GM19324 (cell line): ENCODE results near the gene ZNF600.
A peak's percentile ranks its signal among the peaks of the same experiment; 100 is the strongest.
"Not testable (repeated sequence)": the region's sequence is repeated elsewhere in the genome, so short reads cannot be mapped to it uniquely, and the experiment has no call there.

Experiments
- ATAC-seq: cut with Tn5 transposase; IDR thresholded peaks from one replicate; pipeline ENCODE4 v1.9.1; 2021; ENCODE audit warnings: mild to moderate bottlenecking, moderate library complexity; ENCODE audit not compliant: unreplicated experiment, low FRiP score

ZNF600 gene

DNA sequence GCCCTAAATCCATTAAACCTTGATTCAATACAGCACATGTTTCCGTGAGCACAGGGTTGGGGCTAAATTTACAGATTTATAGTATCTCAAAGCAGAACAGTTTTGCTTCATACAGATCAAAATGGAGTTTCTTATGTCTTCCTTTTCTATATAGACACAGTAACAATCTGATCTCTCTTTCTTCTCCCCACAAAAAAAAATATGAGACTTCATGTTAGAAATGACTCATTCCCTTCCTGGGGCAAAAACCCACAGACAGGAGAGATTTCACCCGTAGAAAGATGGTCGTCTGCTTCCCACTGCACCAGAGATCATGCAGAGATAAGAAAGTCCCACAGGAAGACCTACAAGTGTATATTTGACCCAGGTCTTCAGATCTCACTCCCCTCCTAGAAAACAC lies 44.1 kb downstream of the ZNF600 start:
- no peak for ATAC-seq

GRCh38 chr19:52741951-52742485 lies 44.6 kb downstream of the ZNF600 start:
- no peak for ATAC-seq

GRCh38 chr19:52741371-52741770 lies 45.2 kb downstream of the ZNF600 start:
- ATAC-seq, result not testable (repeated sequence)

- no peak for ATAC-seq
These were observed 47.0 kb downstream of the ZNF600 start for GRCh38 chr19:52739576-52739975.

GRCh38 chr19:52735734-52736133 lies 50.9 kb downstream of the ZNF600 start:
- no peak for ATAC-seq

DNA sequence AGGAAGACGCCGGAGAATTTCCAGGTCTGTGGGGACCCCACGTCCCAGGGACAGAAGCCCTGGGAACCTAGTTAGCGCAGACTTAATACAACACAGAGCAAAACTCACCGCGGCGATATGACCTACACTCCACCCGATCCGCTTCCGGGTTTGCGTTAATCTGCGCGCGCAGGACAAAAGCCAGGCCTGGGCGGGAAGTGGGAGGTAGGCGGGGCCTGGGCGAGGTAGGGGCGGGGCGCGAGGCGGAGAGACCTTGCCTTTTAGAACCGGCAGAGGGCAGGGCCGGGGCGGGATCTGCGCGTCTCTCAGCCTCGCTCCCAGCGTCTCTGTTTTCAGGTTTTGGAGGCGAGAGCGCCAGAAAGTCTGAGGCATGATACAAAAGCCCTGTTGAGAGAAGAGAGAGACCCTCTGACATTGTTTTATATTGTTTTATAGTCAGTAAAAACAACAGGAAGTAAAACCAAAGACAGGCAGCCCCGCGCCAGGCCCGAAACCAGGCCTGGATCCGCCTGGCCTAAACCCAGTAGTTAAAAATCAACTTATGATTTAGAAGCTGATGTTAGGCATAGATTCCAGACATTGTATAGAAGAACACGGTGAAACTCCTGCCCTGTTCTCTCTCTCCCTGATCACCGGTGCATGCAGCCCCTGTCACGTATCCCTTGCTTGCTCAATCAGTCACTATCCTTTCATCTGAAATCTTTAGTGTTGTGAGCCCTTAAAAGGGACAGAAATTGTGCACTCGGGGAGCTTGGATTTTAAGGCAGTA lies 51.5 kb downstream of the ZNF600 start, which contains the start of gene ZNF611:
TSS of gene ZNF611 (minus strand) at position 152 of the 769 bp plus-strand sequence. CDS start 19,150 bp downstream, outside the sequence.
- ATAC-seq, result peak; percentile 95

DNA sequence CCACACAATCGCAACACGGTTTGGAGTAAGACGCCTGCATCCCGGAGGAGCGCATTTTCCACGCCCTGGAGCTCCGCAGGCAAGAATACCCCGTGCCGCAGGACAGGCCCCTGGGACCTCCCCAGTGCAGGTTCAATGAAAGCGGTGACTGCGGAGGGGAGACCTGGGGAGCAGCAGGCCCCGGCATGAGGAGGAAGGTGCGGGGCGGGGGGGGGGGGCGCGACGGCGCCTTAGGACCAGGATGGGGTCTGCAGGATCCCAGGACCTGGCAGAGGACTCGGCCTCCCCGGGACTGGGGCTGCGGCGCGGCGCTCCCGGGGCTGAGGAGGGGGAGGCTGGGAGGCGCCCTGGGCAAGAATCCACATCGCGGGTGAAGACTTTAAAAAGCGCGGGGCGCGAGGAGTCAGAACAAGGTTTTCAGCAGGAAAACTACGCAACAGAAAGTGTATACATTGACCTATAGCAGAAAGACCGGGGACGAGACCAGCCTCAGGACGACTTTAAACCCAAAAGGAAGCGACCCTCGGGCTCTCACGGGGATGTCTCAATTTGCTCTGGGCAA lies 52.2 kb downstream of the ZNF600 start:
- peak; percentile 27 for ATAC-seq

- not testable (repeated sequence) for ATAC-seq
These were observed 60.5 kb downstream of the ZNF600 start for GRCh38 chr19:52726051-52726450.

DNA sequence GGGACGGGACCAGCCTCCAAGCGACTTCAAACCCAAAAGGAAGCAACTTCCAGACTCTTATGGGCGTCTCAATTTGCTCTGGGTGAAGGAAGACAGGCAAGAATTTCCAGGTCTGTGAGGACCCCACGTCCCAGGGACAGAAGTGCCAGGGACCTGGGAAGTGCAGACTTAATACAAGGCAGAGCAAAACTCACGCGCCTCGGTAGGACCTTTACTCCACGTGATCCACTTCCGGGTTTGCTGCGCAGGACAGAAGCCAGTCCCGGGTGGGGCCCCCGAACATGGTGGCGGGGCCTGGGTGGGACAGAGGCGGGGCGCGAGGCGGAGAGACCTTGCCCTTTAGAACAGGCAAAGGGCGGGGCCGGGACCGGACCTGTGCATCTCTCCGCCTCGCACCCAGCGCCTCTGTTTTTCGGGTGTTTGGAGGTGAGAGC lies 61.0 kb downstream of the ZNF600 start:
- ATAC-seq, result no peak

- ATAC-seq, result no peak
These were observed 61.7 kb downstream of the ZNF600 start for GRCh38 chr19:52724701-52725514.

DNA sequence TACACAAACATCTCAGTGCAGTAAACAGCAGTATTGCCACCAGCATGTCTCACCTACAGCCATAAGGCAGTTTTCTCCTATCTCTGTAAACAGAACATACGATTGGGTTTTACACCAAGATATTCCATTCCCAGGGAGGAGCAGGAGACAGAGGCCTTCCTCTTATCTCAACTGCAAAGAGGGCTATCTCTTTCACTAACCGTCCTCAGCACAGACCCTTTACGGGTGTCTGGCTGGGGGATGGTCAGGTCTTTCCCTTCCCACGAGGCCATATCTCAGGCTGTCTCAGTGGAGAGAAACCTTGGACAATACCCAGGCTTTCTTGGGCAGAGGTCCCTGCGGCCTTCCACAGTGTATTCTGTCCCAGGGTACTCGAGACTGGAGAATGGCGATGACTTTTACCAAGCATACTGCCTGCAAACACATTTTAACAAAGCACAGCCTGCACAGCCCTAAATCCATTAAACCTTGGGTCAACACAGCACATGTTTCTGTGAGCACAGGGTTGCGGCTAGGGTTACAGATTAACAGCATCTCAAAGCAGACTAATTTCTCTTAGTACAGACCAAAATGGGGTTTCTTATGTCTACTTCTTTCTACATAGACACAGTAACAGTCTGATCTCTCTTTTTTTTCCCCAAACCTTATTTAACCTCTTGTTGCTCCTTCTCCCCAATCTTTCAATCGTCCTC lies 62.5 kb downstream of the ZNF600 start:
- not testable (repeated sequence) for ATAC-seq

DNA sequence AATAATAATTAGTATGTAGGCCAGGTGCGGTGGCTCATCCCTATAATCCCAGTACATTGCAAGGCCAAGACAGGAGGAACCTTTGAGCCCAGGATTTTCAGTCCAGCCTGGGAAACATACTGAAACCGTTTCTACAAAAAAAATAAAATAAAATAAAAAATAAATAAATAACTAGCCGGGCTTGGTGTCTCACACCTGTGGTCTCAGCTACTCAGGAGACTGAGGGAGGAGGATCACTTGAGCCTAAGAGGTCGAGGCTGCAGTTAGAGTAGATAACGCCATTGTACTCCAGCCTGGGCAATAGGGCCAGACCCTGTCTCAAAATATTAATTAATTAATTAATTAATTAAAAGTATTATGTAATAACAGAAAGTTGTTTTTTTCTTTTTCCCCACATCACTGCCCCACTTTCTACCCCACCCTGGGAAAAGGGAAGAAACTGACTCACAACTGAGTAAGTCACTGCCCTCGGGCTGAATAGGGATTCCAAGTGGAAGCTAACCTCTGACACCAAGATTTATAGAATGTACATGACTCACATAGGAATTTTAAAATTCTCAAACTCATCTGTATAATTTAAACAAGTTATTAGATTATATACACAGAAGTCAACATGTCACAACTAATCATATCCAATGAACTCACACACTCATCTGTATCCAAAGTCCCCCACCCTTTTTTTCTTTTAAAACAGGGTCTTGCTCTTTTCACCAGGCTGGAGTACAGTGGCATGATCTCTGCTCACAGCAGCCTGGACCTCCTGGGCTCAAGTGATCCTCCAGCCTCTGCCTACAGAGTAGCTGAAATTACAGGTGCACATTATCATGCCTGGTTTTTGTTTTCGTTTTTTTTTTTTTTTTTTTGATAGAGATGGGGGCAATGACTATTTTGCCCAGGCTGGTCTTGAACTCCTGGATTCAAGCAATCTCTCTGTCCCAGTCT lies 64.3 kb downstream of the ZNF600 start:
- no peak for ATAC-seq

- ATAC-seq, result not testable (repeated sequence)
These were observed 66.0 kb downstream of the ZNF600 start for GRCh38 chr19:52720541-52720940.

- ATAC-seq, result no peak
These were observed 70.1 kb downstream of the ZNF600 start for GRCh38 chr19:52716522-52716921.

DNA sequence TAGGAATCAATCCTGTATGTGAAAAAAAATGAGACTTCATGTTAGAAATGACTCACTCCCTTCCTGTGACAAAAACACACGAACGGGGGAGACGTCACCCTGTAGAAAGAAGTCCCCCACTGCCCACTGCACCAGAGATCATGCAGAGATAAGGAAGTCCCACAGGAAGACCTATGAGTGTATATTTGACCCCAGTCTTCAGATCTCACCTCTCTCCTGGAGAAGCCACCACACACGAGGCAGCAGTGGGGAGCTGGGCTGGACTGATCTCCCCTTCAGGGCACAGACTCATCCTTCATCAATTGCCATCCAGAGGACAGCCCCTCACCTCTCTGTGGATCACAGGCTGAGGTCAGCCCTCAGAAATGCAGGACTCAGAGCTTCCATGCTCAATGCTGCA lies 70.7 kb downstream of the ZNF600 start:
- ATAC-seq, result not testable (repeated sequence)

GRCh38 chr19:52715330-52715729 lies 71.3 kb downstream of the ZNF600 start:
- not testable (repeated sequence) for ATAC-seq
